ENCODE results near the gene S100A13. TPM values are rescaled to one million over a fixed set of nuclear protein-coding genes. Genes with fewer than 3 reads are reported as not detected.

The S100A13 gene
- total and polyA plus RNA-seq, 9 of the 15 experiments (the other 6 are each of a cell fraction or from before 2014, with no cell fraction given): 41.9 to 129 (median 58.0) TPM

DNA sequence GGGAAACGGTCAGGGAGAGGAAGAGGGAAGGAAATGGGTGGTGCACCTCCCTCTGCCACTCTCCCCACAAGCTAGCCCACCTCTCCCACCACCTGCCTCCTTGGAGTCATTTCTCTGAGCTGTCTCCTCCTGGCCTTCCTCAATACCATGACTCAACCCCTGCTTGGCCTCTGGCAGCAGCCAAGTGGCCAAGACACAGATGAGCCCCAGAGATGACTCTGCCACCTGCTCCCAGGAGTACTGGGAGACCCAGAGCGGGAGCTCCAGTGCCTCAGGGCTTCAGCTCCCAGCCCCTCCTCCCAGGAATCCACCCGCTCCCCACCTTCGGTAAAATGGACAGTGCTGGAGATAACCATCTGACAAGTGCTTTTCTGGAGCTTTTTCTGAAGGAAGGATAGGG is 17.0 kb downstream of the S100A13 start (continued):
- 0 out of 2 replicates have a peak, but pooled peaks have one; percentile 13 for TF ChIP-seq CBFA2T3 (IDR thresholded peaks at IDR 0.05)
- no peak for TF ChIP-seq GATAD2B (IDR thresholded peaks at IDR 0.05; ENCODE audit: borderline replicate concordance)
- TF ChIP-seq NFXL1 (CRISPR knock-in tag; IDR thresholded peaks at IDR 0.05): no peak

DNA sequence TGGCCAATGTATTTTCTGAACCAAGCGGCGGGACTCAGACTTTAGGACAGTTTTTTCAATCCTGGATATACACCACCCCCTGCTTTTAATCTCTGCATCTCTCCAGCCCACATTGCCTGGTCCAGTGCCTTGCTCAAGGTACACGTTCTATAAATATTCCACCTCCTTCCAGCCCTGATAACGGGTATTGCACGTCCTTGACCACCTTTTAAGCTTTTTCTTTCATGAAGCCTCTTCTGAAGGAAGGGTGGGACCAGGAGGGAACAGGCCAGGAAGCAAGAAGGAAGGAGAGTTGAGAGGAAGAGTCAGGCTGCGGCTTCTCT is 17.8 kb downstream of the S100A13 start:
- H3K4me2 ChIP-seq (ENCODE audit: insufficient read depth, low read length): peak overlapping the region; percentile 54
- WGBS (ENCODE audit: insufficient coverage, low coverage, missing lambda C conversion rate): 10% methylated on average over 6 of the region's 6 CpGs
- ATAC-seq (peak; percentile 60), FAIRE-seq (no peak), DNase-seq (ENCODE audit: extremely low read depth in 1 of 4, low spot score in 3 of 4) (no peak)
- ChIA-PET POLR2A (interaction anchor here (0.6 to 4.1 kb wide), 3 partner anchors 18 to 561 kb away, joined by 3 to 23 read pairs (median 6); partner anchors contain the start of genes S100A1 and S100A13), CTCF (ENCODE audit: low intra/inter-chr PET ratio) (no interaction called here)
- H4K20me1 ChIP-seq (replicated peaks; ENCODE audit: control insufficient read depth, insufficient read depth, low read length): no peaks in the 10 kb centered on the region
- no peaks in the 10 kb centered on the region for H3K9me3 ChIP-seq (replicated peaks; ENCODE audit: control insufficient read depth, insufficient read depth, low read depth, low read length)
- intact Hi-C loops (cut with micrococcal nuclease): no loop called here
- peak overlapping the region in 1 of 2 experiments; percentile 3; a peak in 1 of 4 replicates for H3K9ac ChIP-seq (ENCODE audit: insufficient read depth in 1 of 2, low read depth in 2 of 2, low read length in 2 of 2)
- peak overlapping the region; percentile 89 for H2AFZ ChIP-seq (ENCODE audit: low read depth, low read length)
- H3K36me3 ChIP-seq (ENCODE audit: control insufficient read depth, insufficient read depth, low read length): no peaks in the 10 kb centered on the region
- no TSS peak for BruUV-seq (replicated peaks)
- peak overlapping the region; percentile 50; the same call in 2 of the 3 replicates for H3K27ac ChIP-seq (ENCODE audit: extremely low read depth, low read depth, low read length)
- in situ Hi-C loops (cut with MboI): no loop called here
- H3K27me3 ChIP-seq (ENCODE audit: control insufficient read depth in 2 of 2, insufficient read depth in 2 of 2, low read length in 2 of 2): no peaks in the 10 kb centered on the region
- H3K9me1 ChIP-seq (ENCODE audit: control insufficient read depth, insufficient read depth, low read length): peaks cover 6% of the 10 kb centered on the region
- H3K79me2 ChIP-seq (ENCODE audit: control insufficient read depth, insufficient read depth, low read length): no peaks in the 10 kb centered on the region
- H3K4me1 ChIP-seq (replicated peaks in 1 of 2; ENCODE audit: control insufficient read depth in 2 of 2, insufficient read depth in 2 of 2, low read length in 2 of 2): peaks cover 30 to 47% of the 10 kb centered on the region in 2 experiments
- H3K4me3 ChIP-seq: no peak overlapping the region
- TF ChIP-seq FOXP4 (CRISPR knock-in tag; IDR thresholded peaks at IDR 0.05; ENCODE audit: borderline replicate concordance) (0 out of 2 replicates have a peak, but pooled peaks have one; percentile 40), EGR1 (conservative IDR thresholded peaks at IDR 0.05) (peak; percentile 48), ZNF584 (CRISPR knock-in tag; IDR thresholded peaks at IDR 0.05; ENCODE audit: low read depth) (no peak), KDM1A (IDR thresholded peaks at IDR 0.05) (peak; percentile 20 to 45; a peak in 1 of 4 replicates), E2F5 (CRISPR knock-in tag; IDR thresholded peaks at IDR 0.05) (no peak), ATF1 (CRISPR knock-in tag; IDR thresholded peaks at IDR 0.05) (no peak), ATF1 (tag; IDR thresholded peaks at IDR 0.05) (0 out of 2 replicates have a peak, but pooled peaks have one; percentile 14), GATAD2A (IDR thresholded peaks at IDR 0.05) (0 out of 2 replicates have a peak, but pooled peaks have one; percentile 1), ATF3 (IDR thresholded peaks at IDR 0.05) (0 out of 2 replicates have a peak, but pooled peaks have one; percentile 3), ATF3 (CRISPR knock-in tag; conservative IDR thresholded peaks at IDR 0.05) (no peak), HDAC1 (IDR thresholded peaks at IDR 0.05) (0 out of 4 replicates have a peak, but pooled peaks of 1 of the 2 experiments have one; percentile 9), HLTF (IDR thresholded peaks at IDR 0.05) (no peak), ARID1B (IDR thresholded peaks at IDR 0.05) (0 out of 2 replicates have a peak, but pooled peaks have one; percentile 28), NR2C1 (IDR thresholded peaks at IDR 0.05) (peak; percentile 49; the same call in 1 of the 2 replicates), NR2C1 (tag; IDR thresholded peaks at IDR 0.05) (no peak), TEAD2 (tag; IDR thresholded peaks at IDR 0.05) (no peak), MEF2D (tag; conservative IDR thresholded peaks at IDR 0.05; ENCODE audit: low read depth) (peak; percentile 77), PCBP1 (IDR thresholded peaks at IDR 0.05; ENCODE audit: low read depth, low read length, poor library complexity, severe bottlenecking) (no peak)

Measured in K562 (cell line).